Thoracic aorta (tissue), 2 donors: Measurements from ENCODE around the gene SGF29. TPM values are rescaled to one million over a fixed set of nuclear protein-coding genes. Genes with fewer than 3 reads are reported as not detected.

Experiments used
- ATAC-seq: fragments of 150-250 bp; one replicate; pipeline ENCODE4 v1.8.0; 2017; ENCODE audit warnings: low read depth; ENCODE audit not compliant: insufficient number of reproducible peaks, low FRiP score
- DNase-seq: peaks from one replicate; pipeline ENCODE4 v3.0.0-alpha.2; 2020; ENCODE audit warnings: low spot score
- H3K27ac ChIP-seq, 2 donors: fragments of 200-600 bp; sonication (generic); 1 replicate in 1 of 2; 2 replicates in 1 of 2; pipeline ENCODE4 v1.5.1; 2016; ENCODE audit warnings: mild to moderate bottlenecking in 2 of 2, moderate library complexity in 2 of 2
- H3K27me3 ChIP-seq: fragments of 200-600 bp; sonication (generic); replicated peaks from 2 replicates; pipeline ENCODE4 v1.6.0; 2016; ENCODE audit warnings: mild to moderate bottlenecking; ENCODE audit not compliant: insufficient read depth
- H3K36me3 ChIP-seq: fragments of 200-600 bp; sonication (generic); one replicate; pipeline ENCODE4 v1.5.1; 2016
- H3K4me1 ChIP-seq, 2 donors: fragments of 200-600 bp; sonication (generic); 1 replicate in 1 of 2; 2 replicates in 1 of 2; pipeline versions ENCODE4 v1.5.1 to v1.6.0; 2016; ENCODE audit warnings: low read depth in 2 of 2, mild to moderate bottlenecking in 1 of 2; ENCODE audit not compliant: control insufficient read depth in 1 of 2
- H3K4me3 ChIP-seq: fragments of 200-600 bp; sonication (generic); 2 replicates; pipeline ENCODE4 v1.5.1; 2016; ENCODE audit warnings: mild to moderate bottlenecking
- H3K9me3 ChIP-seq: fragments of 200-600 bp; sonication (generic); 2 replicates; pipeline ENCODE4 v1.5.1; 2016
- CTCF ChIP-seq: fragments of 200-600 bp; sonication (generic); IDR thresholded peaks from one replicate; pipeline ENCODE4 v1.5.1; 2019; ENCODE audit warnings: antibody characterized with exemption
- total RNA-seq, 2 donors: library from RNA; depleted of rRNA; stranded (reverse); fragments of >200 nt; gene quantifications; one replicate each; pipeline versions ENCODE4 v1.1.0 to v1.2.3, GENCODE V29; 2016

Gene SGF29
- total RNA-seq, 2 donors from 2014 or later: 17.8 to 26.9 TPM

GRCh38 chr16:28586466-28586865, 32.7 kb downstream of the SGF29 start:
- Histone ChIP-seq H3K27ac (no peak overlapping the region), H3K4me3 (no peak overlapping the region), H3K36me3 (peaks cover 50% of the 10 kb centered on the region), H3K9me3 (no peaks in the 10 kb centered on the region), H3K4me1 (no peaks in the 10 kb centered on the region), H3K27me3 (no peaks in the 10 kb centered on the region)
- TF ChIP-seq CTCF: no peak
- ATAC-seq (no peak), DNase-seq (no peak)

GRCh38 chr16:28587386-28587785, 33.7 kb downstream of the SGF29 start:
- H3K4me1 ChIP-seq: no peaks in the 10 kb centered on the region
- no peak for TF ChIP-seq CTCF
- H3K27me3 ChIP-seq: no peaks in the 10 kb centered on the region
- no peak overlapping the region for H3K4me3 ChIP-seq
- no peak overlapping the region for H3K27ac ChIP-seq
- no peak for DNase-seq
- ATAC-seq: no peak
- peaks cover 43% of the 10 kb centered on the region for H3K36me3 ChIP-seq
- H3K9me3 ChIP-seq: no peaks in the 10 kb centered on the region

- DNase-seq: no peak
- Histone ChIP-seq H3K4me1 (no peaks in the 10 kb centered on the region), H3K4me3 (no peak overlapping the region), H3K27ac (no peak overlapping the region), H3K27me3 (no peaks in the 10 kb centered on the region), H3K9me3 (no peaks in the 10 kb centered on the region), H3K36me3 (peaks cover 35% of the 10 kb centered on the region)
- no peak for ATAC-seq
- TF ChIP-seq CTCF: no peak
Observed at GRCh38 chr16:28589069-28589468, 35.3 kb downstream of the SGF29 start.

GRCh38 chr16:28589930-28590329, 36.2 kb downstream of the SGF29 start:
- H3K36me3 ChIP-seq: peaks cover 35% of the 10 kb centered on the region
- H3K27me3 ChIP-seq: no peaks in the 10 kb centered on the region
- ATAC-seq: no peak
- H3K4me3 ChIP-seq: no peak overlapping the region
- no peak overlapping the region for H3K27ac ChIP-seq
- no peak for TF ChIP-seq CTCF
- no peaks in the 10 kb centered on the region for H3K9me3 ChIP-seq
- H3K4me1 ChIP-seq: no peaks in the 10 kb centered on the region
- no peak for DNase-seq

- Histone ChIP-seq H3K4me1 (no peaks in the 10 kb centered on the region), H3K4me3 (no peak overlapping the region), H3K27me3 (no peaks in the 10 kb centered on the region), H3K9me3 (no peaks in the 10 kb centered on the region), H3K36me3 (peaks cover 31% of the 10 kb centered on the region), H3K27ac (no peak overlapping the region)
- DNase-seq: no peak
- ATAC-seq: no peak
- no peak for TF ChIP-seq CTCF
Observed at GRCh38 chr16:28590384-28591340, 36.9 kb downstream of the SGF29 start.
